Measurements from ENCODE around the gene DZIP1L. TPM values are rescaled to one million over a fixed set of nuclear protein-coding genes. Genes with fewer than 3 reads are reported as not detected.
"Not testable (repeated sequence)": the region's sequence is repeated elsewhere in the genome, so short reads cannot be mapped to it uniquely, and the experiment has no call there.

Gene DZIP1L, protein sequence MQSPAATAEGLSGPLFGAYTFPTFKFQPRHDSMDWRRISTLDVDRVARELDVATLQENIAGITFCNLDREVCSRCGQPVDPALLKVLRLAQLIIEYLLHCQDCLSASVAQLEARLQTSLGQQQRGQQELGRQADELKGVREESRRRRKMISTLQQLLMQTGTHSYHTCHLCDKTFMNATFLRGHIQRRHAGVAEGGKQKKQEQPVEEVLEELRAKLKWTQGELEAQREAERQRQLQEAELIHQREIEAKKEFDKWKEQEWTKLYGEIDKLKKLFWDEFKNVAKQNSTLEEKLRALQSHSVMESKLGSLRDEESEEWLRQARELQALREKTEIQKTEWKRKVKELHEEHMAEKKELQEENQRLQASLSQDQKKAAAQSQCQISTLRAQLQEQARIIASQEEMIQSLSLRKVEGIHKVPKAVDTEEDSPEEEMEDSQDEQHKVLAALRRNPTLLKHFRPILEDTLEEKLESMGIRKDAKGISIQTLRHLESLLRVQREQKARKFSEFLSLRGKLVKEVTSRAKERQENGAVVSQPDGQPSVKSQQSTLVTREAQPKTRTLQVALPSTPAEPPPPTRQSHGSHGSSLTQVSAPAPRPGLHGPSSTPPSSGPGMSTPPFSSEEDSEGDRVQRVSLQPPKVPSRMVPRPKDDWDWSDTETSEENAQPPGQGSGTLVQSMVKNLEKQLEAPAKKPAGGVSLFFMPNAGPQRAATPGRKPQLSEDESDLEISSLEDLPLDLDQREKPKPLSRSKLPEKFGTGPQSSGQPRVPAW
- polyA plus RNA-seq (ENCODE audit: insufficient read length): 26.7 TPM
- long read RNA-seq, donor 1: 0 reads
- long read RNA-seq, donor 2: 0 reads
- long read RNA-seq, donor 3: 0 reads
- long read RNA-seq, donor 4, partial matches to known transcripts: 0 of 1 reads
- long read RNA-seq, donor 4, other reads (novel, unspliced or antisense): 0 of 1 reads
- long read RNA-seq, donor 5: 0 reads
- long read RNA-seq, donor 6, partial matches to known transcripts: 0 of 1 reads
- long read RNA-seq, donor 6, other reads (novel, unspliced or antisense): 0 of 1 reads
- long read RNA-seq, donor 7, partial matches to known transcripts: 0 of 1 reads
- long read RNA-seq, donor 7, other reads (novel, unspliced or antisense): 0 of 1 reads
- long read RNA-seq, donor 8: 0 reads

DNA sequence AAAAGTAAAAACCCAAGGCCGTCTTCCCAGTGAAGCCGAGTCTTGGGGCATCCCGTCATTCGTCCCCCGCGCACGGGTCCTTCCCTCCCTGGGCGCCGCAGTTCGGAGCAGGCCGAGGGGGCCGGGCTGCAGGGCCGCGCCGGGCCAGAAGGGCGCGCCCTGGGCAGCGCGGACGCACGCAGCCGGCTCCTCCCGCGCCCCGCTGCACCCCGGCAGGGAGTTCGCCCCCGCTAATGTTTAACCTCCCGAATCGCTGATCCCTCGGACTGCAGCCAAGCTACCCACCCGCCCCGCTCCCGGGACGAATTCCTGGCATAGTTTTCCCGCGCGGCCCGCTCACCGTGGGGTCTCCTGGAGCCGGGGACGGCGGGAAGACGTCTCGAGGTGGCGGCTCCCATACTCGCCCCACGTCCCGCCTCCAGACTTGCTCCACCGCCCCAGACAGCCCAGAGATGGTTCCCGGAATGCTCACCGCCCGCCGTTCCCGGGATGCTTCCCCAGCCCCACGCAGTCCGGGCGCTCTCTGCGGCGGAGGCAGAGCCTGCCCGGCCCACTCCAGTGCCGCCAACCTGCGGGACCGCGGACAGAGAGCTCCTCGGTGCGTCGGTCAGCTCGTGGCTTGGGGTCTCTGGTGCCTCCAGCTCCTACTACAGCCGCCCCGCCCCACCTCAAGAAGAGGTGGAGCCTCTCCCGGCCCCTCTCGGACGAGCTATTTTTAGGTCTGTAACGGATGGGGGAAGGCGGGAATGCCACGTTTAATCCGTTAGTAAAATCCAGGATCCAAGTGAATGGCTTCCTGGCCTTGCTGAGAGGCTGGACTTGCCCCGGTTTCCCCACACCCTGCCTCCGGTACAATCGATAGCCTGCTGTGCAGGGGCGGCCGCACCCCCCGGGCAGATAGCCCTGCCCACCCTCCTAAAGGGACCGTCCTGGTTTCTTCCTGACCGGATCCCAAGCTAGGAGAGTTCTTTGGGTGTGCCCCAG, at the start of gene DZIP1L:
Gene DZIP1L (minus strand): TSS at position 621 of the 984 bp plus-strand sequence. CDS start 11,637 bp downstream, outside the sequence.
- peak; percentile 68 for DNase-seq

DNA sequence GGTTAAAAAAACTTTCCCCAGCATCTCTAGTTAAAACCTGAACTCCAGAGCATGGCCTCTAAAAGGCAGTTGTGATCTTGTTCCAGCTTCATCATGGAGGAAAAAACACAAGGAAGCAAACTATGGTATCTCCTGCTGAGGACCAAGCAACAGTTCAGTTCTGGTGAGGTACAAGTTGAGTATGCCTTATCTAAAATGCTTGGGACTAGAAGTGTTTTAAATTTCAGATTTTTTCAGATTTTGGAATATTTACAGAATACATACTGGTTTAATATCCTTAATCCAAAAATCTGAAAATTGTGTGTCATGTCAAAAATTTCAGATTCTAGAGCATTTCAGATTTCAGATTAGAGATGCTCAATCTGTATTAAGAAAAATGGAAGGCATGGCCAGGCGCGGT, 49.7 kb upstream of the DZIP1L start:
- no peak for DNase-seq

DNA sequence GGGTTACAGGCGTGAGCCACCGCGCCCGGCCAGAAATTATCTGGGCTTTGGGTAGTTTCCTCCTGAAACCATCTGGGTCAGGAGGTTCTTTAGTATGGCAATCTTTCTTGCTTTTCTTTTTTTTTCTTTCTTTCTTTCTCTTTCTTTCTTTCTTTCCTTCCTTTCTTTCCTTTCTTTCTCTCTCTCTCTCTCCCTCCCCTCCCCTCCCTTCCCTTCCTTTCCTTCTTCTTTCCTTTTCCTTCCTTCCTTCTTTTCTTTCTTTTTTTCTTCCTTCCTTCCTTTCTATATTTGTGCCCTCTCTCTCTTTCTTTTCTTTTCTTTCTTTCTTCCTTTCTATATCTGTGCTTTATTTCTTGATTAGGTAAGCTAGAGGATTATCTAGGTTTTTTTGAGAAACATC, 42.3 kb upstream of the DZIP1L start:
- no peak for DNase-seq

DNA sequence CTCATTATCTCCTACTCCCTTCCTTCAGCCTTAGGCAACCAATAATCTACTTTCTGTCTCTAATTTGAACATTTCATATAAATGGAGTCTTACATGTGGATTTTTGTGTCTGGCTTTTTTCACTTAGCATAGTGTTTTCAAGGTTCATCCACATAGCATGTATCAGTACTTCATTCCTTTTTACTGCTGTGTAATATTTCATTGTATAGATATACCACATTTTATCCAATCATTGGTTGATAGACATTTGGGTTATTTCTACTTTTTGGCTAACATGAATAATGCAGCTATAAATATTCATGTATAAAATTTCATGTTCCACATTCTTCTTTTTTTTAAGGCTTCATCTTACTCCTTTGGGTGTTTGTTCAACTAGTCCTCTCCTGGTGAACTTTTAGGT, 39.1 kb upstream of the DZIP1L start:
- no peak for DNase-seq

DNA sequence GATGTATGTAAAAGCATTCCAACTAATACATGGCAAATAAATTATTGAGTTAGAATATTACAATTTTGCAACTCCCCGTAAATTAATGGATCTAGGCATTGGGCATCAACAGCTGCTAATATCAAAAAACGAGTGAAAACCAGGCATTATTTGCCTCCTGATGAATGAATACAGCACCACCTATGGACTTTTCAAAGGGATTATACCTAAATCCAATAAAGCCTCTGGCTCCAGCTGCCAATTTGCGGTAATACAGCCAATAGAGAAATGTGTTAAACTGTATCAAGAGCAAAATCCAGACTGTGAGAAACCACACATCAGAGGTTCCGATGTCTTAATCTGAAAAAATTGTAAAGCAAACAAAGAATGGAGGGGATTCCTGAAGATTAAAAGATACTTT, 33.1 kb upstream of the DZIP1L start:
- no peak for DNase-seq

DNA sequence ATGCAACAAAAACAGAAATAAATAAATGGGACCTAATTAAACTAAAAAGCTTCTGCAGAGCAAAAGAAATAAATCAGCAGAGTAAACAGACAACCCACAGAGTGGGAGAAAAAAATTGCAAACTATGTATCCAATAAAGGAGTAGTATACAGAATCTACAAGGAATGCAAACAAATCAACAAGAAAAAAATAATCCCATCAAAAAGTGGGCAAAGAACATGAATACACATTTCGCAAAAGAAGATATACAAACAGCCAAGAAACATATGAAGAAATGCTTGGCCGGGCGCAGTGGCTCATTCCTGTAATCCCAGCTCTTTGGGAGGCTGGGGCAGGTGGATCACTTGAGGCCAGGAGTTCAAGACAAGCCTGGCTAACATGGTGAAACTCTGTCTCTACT, 26.8 kb upstream of the DZIP1L start:
- not testable (repeated sequence) for DNase-seq

DNA sequence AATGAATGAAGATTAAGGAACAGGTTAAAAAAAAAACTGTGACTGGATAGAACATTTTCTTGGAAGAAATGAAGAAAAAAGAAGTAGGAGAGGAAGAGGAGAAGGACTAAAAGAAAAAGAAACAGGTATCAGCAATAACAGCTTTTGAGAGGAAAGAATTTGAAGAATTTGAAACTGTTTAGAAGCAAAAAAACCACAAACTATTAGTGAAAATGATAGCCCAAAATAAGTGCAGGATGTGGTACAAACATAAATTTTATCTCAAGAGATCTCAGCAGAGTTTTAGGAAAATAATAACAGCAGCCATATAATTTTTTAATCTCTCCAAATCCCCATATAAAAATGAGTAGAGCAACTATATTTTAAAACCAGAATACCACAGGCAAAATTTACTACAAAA, 25.5 kb upstream of the DZIP1L start:
- DNase-seq: no peak

DNA sequence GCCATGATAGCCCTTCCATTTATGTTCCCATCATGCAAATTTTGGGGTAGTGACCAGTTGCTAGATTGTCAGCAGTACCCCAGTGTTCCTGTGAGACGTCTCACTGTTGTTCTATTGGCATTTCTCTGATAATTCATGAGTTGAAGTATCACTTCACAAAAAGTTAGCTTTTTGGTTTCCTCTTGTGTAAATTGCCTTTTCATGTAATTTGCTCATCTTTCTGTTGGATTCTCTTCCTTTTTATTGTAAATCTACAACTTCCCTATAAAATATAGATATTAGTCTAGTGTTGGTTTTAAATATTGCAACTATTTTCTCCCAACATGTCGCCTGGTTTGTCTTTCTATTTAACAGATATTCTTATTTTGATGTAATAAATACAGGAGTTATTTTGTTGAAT, 24.3 kb upstream of the DZIP1L start:
- no peak for DNase-seq

DNA sequence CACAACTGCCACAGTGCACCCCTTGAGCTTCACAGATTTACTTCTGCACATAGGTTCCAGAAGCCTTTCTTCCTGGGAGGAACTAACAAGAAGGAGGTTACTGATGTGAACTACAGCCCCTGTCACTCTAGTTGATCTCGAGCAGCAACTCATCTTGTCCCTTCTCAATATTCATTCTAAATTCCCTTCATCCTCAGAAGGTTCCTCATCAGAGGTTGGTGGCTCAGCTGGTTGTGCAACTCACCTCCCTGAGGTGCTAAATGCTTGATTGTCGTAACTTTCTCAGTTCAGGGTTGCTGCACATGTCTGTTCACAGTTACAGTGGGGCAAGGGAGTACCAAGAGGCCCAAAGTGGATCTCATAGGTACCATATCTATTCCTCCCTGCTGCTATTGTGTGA, 22.5 kb upstream of the DZIP1L start:
- no peak for DNase-seq

DNA sequence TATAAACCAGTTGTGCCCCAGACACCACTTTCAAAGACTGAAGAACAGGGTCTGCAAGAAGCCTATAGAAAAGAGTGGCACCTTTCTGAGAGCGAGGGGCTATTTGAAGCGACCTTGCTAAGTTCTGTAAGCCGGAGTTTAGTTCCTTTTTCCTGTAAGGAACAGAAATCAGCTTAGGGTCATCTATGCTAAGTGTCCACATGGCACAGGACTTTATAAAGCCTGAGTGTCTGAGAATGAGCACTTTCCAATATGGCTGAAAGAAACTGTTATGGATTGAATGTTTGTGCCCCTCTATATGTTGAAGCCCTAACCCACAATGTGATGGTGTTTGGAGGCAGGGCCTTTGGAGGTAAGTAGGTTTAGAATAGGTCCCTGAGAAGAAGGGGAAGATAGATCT, 20.8 kb upstream of the DZIP1L start:
- no peak for DNase-seq

DNA sequence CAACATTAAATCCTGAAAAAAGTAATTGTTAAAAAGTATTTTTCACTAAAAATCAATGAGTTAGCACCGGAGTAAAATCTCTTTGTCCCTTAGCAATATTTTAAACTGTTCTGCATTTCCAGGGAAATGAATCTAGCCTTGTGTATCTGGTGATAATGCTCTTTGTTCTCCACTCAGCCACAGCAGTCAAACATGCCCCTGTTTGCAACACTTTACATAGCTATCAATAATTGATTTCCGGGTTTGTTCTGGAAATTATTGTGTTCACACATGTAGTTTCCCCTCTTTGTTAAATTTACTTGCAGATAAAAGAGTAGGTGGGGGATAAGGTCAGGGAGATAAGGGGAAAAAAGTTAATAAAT, 20.4 kb upstream of the DZIP1L start:
- no peak for DNase-seq

DNA sequence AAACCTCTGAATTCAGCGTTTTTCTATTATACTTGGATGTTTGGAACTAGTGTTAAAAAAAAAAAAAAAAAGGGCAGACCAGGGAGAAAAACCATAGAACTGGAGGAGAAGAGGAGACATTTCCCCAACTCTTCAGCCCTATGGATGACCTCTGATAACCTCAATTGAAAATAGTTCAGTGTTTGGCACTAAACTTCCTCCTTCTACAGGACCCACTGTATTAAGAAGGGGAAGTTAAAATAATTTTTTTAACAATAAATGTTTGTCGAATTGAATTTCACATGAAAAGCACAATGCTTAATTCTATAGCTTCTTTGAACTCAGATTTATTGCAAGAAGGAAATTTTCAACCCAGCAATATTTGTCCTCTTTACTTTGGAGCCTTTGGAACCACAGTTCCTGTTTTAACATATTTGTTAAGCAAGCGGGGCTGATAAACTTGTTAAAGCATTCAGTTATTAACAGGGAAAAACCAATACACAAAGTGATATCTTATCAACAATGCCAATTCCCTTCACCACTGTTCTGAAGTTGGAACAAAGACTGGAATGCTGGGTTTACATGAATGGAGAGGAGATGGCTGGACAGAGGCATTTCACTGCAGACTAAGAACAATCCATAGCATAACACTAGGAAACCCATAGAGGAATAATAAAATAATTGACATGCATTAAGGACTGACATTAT, 19.9 kb upstream of the DZIP1L start:
- no peak for DNase-seq

DNA sequence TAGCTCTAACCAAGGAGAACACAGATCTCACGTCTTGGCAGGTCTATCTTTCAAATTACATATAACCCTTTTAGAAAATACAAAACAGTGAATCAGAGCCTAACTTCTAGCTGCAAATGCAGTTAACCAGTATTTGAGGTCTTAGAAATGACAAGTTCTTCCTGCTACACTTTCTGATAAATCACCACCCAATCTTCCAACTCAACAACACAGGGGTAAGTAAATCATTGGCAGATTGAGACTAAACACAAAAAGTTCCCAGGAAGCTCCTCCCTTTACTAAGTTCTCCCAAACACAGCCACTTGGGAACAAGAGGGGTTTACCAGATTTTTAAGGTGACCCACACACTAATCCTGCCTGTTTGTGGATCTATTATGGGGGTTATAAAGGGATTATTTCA, 16.8 kb upstream of the DZIP1L start, which contains the start of gene A4GNT:
Gene A4GNT (minus strand): TSS at position 152 of the 400 bp plus-strand sequence. CDS start 1,134 bp downstream, outside the sequence.
- no peak for DNase-seq

DNA sequence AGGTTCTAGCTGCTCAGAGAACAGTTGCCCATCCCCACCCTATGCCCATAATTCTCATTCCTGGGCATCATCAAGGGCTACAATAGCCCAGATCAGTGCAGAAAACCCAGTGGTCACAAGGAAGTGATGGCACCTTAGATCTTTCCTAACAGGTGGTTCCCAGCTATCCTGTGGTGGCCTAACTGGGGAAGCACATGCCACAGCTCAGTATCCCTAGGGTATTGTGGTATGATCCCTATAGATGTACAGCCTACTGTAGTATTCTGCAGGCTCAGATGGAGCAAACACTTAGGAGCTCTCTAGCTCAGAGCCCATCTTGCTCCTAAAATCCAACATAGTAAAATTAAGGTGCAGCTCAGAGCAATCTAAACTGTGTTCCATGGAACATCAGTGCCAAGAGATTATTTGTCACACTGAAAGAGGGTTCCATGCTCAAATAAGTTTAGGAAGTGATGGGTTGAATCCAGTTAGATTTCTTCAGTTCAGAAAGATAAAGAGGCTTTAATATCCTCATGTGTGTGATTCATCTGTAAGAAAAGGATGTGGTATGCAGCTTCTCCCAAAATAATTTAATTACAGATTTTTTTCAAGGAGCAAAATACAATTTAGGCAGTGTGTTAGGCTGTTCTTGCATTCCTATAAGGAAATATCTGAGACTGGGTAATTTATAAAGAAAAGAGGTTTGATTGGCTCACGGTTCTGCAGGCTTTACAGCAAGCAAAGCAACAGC, 12.4 kb upstream of the DZIP1L start:
- DNase-seq: no peak

DNA sequence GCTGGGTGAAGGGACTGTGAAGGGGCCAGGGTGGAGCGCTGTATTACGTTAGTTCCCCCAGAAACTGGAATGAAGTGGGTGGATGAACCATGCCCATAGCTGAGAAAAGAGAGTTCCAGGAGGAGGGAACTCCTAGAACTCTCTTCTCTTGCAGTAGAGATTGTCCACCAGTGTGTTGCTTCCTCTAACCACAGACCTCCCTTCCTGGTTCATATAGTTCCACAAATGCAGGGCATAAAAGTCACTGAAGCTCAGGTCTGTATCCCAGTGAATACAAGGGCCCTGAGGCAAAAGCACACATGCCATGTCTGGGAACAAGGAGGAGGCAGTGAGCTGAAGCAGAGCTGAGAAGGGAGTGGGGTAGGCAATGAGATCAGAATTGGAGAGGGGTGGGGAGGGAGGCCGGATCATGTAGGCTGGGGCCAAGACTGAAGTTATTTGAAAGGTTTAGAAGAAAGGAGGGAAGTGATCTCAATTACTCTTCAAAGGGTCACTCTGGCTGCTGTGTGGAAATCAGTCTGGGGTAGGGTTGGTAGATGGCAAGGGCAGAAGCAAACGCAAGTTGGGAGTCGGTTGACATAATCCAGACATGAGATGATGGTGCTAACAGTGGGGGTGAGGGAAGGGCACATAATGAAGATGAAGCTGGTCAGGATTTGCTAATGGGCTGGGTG, 10.3 kb upstream of the DZIP1L start:
- peak; percentile 27 for DNase-seq

DNA sequence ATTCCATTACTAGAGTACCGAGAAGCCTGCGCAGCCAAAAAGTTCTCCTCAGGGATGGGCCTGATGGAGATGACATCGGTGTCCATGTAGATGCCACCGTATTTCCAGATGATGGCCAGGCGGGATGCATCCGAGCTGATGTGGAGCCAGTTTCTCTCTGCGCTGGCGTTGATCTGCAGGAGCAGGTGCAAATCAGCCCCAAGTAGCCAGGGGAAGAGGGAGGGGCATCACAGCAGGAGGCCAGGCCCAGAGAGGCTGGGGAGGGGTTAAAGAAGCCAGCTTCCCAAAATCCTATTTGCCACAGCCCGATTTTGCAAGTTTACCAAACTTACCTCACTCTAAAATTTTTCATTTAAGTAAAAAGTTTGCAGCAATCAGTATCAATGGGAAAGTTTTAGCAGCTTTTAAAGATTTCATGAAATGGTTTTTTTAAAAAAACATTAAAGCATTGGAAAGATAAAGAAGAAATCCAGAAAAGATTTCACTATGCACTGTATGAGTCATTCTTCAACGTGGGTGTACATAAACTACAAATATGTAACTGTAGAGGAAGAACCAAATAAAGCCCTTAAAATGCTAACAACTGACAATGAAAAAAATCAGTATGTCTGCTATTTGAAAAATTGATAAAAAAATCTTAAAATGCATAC, 9.4 kb upstream of the DZIP1L start:
- DNase-seq: no peak

DNA sequence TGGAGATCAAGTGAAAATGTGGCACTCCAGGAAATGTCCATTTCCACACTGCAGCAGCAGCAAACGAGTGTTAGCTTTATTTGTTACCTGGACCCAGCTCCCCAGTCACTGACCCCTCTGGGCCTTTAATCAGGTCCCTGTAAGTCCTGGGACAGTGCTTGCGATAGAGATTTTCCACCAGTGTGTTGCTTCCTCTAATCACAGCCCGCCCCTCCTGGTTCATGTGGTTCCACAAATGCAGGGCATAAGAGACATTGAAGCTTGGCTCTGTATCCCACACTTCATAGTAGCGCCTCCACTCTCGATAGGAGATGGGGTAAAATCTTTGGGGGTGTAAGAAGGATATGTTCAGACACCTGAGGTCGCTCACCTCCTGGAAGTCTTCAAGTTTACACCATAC, 8.8 kb upstream of the DZIP1L start:
- no peak for DNase-seq

DNA sequence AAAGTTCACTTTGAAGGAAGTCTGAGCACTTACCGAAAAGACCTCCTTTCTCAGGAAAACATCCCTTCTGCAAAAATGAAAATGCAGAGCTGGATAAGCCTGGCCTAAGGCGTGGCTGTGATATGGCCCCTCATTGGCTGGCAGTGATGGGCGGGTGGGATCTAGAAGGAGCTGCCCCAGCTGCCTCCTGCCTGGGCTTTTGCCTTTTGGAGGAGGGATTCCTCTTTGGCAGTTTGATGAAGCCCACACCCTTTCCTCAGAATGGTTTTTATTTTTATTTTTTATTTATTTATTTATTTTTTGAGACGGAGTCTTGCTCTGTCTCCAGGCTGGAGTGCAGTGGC, 4.0 kb upstream of the DZIP1L start:
- DNase-seq: no peak
